ENCODE measurements around the gene ANKRD65. TPM values are rescaled to one million over a fixed set of nuclear protein-coding genes. Genes with fewer than 3 reads are reported as not detected.
"Not testable (repeated sequence)": the region's sequence is repeated elsewhere in the genome, so short reads cannot be mapped to it uniquely, and the experiment has no call there.

The ANKRD65 gene
- total RNA-seq: 11.9 TPM

GRCh38 chr1:1421147-1421906 is at the start of gene ANKRD65:
Gene ANKRD65, minus strand, starts transcription at chr1:1421276. Its CDS starts 271 bp downstream, at chr1:1421005.
- peak; percentile 30 for ATAC-seq

GRCh38 chr1:1468196-1468985 is 47.3 kb upstream of the ANKRD65 start:
- ATAC-seq: not testable (repeated sequence)

GRCh38 chr1:1463312-1463711 is 42.2 kb upstream of the ANKRD65 start:
- ATAC-seq: no peak

- peak; percentile 72 for ATAC-seq
Observed at GRCh38 chr1:1462318-1462966, 41.4 kb upstream of the ANKRD65 start.

GRCh38 chr1:1461721-1462317 is 40.7 kb upstream of the ANKRD65 start:
- ATAC-seq: peak; percentile 48

DNA sequence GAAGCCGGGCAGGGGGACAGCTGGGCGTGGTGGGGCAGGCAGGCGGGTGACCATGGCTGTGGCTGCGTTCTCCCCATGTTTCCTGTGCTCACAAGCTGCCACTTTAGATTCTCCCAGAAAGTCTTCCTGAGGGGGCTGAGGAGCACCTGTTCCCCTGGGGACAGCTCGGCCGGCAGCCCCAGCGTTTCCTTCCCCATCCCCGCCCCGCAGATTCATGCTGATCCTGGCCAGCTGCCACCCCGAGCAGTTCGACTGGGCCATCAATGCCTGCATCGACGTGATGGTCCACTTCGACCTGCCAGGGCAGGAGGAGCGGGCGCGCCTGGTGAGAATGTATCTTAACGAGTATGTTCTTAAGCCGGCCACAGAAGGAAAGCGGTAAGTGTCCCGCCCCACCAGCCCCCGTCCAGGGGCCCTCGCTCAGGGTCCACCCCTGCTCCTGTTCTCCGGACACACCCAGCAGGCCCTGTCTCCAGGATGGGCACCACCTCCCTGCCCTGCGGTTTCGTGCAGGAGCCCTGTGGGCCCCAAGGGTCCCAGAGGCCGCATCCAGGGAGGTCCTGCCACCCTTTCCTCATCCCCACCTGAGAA is 39.6 kb upstream of the ANKRD65 start:
- no peak for ATAC-seq

- not testable (repeated sequence) for ATAC-seq
Observed at GRCh38 chr1:1459711-1460110, 38.6 kb upstream of the ANKRD65 start.

GRCh38 chr1:1459156-1459555 is 38.1 kb upstream of the ANKRD65 start:
- not testable (repeated sequence) for ATAC-seq

DNA sequence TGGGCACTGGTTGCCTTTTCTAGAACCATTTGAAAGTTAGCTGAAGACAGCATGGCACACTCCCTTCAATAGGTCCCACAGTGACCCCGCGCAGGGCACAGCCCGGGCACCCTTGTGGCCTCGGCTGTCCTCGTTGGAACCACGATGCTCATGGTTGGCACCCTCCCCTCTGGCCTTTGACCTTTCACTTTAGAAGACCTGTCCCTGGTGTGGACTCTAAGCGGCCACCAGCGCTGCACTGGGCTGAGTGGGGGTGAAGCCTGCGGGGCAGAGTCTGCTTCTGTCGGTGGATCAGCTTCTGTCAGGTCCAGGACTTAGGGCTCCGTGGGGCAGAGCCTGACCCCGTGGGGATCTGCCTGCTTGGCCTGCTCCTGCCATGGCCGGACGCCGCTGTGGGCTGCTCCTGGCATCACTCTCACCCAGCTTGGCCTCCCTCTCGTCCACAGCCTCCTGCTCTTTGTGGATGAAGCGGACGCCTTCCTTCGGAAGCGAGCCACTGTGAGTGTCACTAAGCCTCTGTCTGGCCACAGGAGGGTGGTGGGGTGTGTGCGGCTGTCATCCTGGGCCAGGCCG is 35.7 kb upstream of the ANKRD65 start:
- not testable (repeated sequence) for ATAC-seq

GRCh38 chr1:1455934-1456333 is 34.9 kb upstream of the ANKRD65 start:
- not testable (repeated sequence) for ATAC-seq

DNA sequence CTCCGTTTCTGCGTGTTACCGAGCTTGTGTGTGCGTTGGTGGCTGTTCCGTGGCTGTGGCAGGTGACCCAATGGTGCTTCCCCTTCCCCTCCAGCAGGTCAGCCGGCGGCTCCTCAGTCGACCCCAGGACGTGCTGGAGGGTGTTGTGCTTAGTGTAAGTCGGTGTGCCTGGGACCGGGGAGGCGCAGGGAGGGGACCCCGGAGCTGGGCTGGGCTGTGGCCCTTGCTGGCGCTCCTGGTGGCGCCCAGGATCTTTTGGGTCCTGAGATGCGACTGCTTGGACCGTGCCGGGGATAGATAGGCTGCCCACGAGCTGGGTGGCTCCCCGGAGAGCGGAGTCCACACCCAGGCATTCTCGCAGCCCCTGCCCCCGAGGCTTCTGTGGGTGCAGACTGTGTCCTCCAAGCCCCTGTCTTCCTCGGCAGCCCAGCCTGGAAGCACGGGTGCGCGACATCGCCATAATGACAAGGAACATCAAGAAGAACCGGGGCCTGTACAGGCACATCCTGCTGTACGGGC is 34.3 kb upstream of the ANKRD65 start:
- ATAC-seq: no peak

GRCh38 chr1:1454286-1455056 is 33.4 kb upstream of the ANKRD65 start:
- ATAC-seq: not testable (repeated sequence)

DNA sequence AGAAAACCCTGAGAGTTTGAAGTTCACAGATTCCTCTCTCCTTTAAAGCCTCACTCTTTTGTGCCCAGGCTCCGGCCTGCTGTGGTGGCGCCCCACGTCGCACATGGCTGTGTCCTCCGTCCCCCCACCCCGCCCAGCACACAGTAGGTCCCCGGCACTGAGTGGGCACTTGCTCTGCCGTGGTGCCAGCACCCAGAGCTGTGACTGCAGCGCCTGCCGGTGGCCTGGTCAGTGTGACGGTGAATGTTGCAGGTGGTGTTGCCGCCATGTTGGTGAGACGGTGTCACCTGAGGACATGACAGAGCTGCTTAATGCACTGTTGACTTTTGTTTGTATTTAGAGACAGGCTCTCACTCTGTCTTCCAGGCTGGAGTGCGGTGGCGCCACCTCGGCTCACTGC is 31.8 kb upstream of the ANKRD65 start:
- no peak for ATAC-seq

DNA sequence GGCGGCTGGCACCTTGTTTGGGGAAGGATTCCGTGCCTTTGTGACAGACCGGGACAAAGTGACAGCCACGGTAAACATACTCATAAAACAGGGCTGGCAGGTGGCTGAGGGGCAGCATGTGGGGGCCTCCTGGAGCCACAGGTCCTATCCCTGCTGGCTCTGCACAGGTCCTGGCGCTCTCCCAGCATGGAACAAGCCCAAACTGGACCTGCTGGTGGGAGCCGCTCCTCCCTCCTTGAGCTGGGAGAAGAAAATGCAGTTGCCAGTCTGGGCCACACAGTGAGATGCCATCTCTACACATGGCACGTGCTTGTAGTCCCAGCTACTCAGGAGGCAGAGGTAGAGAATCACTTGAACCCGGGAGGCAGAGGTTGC is 31.3 kb upstream of the ANKRD65 start:
- ATAC-seq: peak; percentile 52

DNA sequence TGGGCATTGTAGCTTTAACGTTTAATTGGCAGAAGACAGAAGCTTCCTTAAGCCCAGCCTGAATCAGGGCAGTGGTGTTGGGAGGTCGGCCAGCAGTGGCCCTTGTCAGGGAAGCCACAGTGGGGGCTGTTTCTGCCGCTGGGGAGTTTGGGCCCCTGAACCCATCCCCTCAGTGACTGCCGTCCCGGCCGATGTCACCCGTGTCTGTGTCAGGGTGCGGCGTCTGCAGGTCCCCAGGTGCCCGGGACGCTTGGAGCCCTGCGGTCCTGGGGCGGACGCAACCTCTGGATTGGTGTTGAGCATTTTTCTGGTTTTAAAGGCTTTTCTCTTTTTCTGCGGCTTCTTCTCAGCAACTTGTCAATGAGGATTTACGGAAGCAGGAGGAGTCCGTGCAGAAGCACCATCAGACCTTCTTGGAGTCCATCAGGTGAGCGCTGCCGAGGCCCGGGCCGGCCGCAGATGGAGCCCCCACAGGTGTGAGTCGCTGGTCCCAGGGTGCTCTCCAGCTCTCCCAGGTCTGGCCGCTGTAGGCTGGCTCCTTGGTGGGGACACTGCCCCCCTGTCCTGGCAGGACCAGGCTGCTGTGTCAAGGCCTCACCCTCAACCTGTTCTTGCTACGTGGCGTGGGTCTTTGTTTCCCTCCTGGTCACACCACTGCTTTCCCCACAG is 30.8 kb upstream of the ANKRD65 start:
- no peak for ATAC-seq

DNA sequence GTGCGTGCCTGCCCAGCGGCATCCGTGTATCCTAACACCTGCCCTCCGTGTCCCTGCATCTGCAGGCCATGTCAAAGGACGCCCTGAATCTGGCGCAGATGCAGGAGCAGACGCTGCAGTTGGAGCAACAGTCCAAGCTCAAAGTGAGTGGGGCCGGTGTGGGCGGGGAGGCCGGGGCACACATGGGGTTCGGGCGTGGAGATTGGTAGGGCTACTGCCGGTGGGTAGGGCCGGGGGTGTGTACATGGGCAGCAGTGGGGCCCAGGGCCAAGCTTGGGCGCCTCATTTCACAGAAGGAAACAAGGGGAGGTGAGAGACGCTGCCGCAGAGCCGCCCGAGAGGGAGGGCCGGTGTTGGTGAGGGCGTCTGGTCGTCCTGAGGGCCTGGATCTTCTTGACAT is 29.5 kb upstream of the ANKRD65 start:
- ATAC-seq: peak; percentile 10

DNA sequence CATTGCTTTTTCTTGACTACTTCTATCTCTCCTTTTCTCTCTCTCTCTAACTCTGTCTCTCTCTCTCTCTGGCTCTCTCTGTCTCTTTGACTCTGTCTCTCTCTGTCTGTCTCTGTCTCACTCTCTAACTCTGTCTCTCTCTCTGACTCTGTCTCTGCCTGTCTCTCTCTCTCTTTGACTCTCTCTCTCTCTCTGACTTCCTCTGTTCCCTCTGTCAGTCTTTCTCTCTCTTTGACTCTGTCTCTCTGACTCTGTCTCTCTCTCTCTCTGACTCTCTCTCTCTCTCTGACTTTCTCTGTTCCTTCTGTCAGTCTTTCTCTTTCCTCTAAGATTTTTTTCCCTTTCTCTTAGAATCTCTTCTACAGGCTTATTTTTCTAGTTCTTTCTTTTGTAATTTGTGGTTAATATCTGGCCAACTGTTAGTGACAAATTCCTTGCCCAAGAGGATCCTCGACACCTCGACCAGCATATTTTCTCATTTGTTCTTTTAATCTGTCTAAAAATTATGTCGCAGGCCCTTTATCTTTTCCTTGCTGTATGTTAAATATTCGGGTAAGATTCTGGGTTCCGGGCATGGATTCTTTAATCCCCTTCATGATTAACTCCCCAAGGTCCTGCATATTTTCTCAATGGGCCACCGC is 28.1 kb upstream of the ANKRD65 start, which contains the start of gene ATAD3C:
TSS of gene ATAD3C (plus strand) at position 591 of the 641 bp plus-strand sequence. CDS start 995 bp downstream, outside the sequence.
- ATAC-seq: no peak

DNA sequence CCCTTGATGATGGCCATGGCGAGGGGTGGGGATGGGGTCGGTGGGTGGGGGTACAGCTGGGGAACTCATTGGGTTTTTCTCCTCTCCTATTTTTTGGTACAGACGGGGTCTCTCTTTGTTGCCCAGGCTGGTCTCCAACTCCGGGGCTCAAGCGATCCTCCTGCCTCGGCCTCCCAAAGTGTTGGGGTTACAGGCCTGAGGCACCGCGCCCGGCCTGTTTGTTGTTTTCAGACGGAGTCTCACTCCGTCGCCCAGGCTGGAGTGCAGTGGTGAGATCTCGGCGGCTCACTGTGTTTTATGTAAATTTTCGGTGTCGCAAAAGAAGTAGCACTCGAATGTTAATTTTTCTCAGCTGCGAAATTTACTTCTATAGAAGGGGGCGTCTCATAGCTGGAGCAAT is 25.6 kb upstream of the ANKRD65 start:
- ATAC-seq: not testable (repeated sequence)

GRCh38 chr1:1442069-1442770 is 21.1 kb upstream of the ANKRD65 start:
- no peak for ATAC-seq

Data from esophagus mucosa (tissue), 1 donor.